ENCODE results near the gene PGLYRP1.

The PGLYRP1 gene

DNA sequence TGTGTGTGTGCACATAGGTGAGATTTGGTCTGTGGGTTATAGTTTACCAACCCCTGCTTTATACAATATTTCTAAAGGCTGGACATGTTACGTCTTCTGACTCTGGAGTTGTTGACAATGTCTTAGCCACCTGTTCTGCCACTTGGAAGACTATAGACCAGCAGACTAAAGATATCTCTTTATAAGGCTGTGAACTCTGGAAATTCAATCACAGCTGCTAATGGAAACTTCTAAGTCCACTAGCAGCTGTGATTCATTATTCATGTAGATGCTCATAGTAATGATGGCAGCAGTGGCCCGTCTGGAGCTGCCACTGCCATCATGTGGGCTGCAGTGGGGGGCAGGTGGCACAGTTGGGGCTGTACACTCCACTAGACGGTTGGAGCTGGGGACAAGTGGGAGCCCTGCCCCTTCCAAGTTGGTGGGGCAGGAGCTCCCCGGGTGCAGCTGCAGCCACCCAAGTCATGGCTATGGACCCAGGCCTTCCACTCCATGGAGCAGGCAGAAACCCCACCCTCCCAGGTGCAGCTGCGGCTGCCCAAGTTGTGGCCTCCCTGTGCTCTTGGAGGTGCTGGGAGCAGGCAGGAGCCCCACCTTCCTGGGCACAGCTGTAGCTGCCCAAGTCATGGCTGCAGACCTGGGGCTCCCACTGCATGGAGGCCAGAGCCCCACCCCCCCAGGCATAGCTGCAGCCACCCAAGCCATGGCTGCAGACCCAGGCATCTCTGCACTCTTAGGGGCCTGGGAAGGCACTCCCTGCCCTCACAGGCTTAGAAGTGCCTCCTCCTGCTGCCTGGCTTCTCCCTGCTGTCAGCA is 9.1 kb upstream of the PGLYRP1 start:
- no peak for DNase-seq

GRCh38 chr19:46030812-46031550 is 8.1 kb upstream of the PGLYRP1 start:
- no peak for DNase-seq

DNA sequence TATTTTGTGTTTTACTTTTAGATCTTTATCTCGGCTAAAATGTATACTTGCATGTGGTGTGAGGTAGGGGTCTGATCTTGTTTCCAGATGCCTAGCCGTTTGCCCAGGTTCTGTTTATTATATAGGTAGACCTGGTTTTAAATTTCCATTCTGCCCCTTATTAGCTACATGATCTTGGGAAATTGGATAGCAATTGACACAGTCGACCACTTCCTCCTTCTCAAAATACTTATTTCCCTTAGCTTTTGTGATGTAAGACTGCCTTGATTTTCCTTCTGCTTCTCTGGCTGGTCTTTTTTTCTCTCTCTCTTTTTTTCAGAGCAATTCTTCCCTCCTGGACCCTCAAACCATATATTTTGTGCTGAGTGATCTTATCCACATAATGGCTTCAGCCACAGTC is 3.0 kb upstream of the PGLYRP1 start:
- no peak for DNase-seq

GRCh38 chr19:46023311-46023779 is 492 bp upstream of the PGLYRP1 start:
- no peak for DNase-seq

DNA sequence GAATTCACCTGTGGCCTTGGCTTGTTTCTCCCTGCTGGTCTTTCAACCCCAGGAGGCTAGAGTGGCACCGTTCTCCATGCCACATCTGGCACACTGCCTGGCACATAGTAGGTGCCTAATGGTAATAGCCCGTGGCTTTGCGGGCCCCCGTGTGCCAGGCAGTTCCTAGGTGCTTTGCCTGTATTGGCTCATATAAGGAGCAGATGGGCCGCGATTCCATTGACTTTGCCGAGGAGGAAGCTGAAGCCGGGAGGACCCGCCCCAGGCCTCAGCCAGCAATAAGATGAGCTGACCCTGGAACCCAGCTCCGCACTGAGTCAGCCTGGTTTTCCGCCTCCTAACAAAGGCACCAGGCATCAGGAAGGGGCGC is 807 bp downstream of the PGLYRP1 start:
- no peak for DNase-seq

DNA sequence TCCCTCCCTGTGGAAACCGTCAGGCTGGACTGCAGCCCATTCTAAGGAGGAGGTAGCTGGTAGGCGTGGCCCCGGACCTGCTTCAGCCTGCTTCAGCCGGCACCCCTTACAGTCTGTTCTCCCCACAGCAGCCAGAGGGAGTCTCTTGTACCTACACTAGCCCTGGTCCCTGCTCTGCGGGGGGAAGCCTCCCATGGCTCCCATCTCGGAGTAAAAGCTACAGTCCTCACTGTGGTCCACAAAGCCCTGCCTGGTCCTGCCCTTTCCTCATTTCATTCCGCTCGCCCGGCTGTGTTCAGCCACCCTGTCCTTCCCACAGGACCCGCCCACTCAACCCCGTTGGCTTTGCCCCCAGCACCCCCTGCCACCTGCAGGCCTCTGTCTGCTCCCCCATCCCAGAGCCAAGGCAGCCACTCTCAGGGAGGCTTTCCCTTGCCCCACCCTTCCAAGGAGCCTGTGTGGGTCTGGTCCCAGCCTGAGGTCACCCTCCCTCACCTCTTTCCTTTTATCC is 1.3 kb downstream of the PGLYRP1 start:
- DNase-seq = no peak

- DNase-seq = no peak
Observed at GRCh38 chr19:46020819-46021125, 2.1 kb downstream of the PGLYRP1 start.

- DNase-seq = no peak
Observed at GRCh38 chr19:46019270-46019669, 3.6 kb downstream of the PGLYRP1 start.

- no peak for DNase-seq
Observed at GRCh38 chr19:46018729-46019251, 4.1 kb downstream of the PGLYRP1 start.

GRCh38 chr19:46017874-46018675 is 4.8 kb downstream of the PGLYRP1 start:
- no peak for DNase-seq

DNA sequence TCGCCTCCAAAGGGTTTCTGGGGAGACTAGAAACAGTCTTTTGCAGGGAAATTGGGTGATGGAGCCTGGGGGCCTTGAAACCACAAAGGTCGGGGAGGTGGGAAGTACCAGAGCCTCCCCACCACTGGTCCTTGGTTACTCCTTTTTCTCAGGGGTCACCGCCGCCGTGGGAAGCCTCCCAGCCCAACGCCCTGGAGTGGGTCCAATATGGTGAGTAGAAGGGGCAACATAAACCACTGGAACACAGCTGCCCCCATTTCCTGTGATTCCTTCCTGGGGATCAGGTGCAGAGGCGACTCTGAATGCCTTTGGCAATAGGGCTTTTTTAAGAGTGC is 5.8 kb downstream of the PGLYRP1 start:
- no peak for DNase-seq

GRCh38 chr19:46016426-46017094 is 6.3 kb downstream of the PGLYRP1 start:
- peak; percentile 26 to 71 for DNase-seq

DNA sequence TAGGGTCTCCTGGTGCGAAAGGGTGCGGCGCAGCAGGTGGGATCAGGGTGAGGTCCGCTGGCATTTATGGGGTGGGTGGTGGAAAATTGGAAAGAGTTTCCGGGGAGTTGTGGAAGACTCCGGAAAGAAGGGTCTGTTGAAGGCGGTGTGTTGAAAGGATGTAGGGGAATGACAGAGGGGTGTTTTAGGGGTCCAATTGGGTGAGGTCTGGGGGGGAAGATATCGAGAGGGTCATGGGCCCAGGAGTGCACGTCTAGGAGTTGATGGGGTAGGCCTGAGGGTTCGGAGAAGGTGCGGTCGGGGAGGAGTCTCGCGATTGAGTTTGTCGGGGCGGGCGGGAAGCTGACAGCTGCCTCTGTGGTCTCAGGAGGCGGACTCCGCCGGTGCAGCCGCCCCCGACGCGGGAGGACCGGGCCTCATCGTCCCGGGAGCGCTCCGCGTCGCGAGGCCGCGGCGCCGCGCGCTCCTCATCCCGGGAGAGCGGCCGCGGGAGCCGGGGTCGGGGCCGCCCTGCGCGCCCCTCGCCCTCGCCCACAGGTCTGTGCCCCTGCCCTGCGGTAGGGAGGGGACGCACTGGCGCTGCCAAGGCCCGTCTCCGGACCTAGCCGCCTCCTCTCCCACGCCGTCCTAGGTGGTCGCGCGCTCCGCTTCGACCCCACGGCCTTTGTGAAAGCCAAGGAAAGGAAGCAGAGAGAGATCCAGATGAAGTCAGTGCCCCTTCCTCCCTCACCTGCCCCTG is 7.0 kb downstream of the PGLYRP1 start:
- no peak for DNase-seq

DNA sequence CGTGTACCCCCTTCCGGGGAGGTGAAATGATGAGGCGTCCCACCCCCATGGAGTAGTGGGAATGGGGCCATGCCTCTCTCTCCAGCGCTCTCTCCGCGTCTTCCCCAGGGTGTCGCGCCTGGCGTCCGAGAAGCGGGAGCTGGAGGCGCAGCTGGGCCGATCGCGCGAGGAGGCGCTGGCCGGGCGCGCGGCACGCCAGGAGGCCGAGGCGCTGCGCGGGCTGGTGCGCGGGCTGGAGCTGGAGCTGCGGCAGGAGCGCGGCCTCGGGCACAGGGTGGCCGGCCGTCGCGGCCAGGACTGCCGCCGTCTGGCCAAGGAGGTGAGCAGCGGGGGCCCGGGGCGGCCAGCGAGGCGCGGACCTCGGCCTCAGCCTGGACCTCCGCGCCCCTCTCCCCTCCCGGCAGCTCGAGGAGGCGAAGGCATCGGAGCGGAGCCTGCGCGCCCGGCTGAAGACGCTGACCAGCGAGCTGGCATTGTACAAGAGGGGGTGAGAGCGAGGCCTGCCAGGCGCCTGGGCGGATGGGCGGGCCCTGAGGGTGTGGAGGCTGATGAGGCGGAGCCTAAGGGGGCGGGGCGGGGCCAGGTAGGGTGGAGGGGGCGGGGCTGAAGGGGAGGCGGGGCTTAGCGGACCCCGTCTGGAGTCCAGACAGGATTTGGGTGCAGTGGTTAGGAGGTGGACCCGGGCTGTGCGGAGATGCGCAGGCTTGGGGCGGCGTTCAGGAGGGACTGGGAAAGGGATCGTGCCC is 7.7 kb downstream of the PGLYRP1 start:
- peak in 1 of 2 experiments; percentile 40 for DNase-seq

DNA sequence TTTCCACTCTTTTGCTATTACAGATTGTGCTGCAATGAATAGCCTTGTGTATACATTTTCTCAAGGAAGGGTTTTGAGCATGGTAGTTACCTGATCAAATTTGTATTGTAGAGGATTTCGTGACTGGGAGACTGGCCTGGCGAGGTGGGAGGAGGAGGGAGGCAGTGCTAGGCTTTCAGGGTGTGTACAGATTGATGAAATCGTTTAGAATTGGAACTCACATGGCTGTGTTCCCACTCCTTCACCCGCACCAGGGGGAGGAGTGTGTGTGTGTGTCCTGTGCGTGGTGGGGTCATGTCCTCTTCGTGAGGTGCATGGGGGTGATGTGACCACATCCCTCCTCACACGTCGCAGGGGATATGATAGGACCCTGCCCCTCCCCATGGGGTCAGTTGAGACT is 8.3 kb downstream of the PGLYRP1 start:
- DNase-seq = no peak

GRCh38 chr19:46009530-46010510 is 13.0 kb downstream of the PGLYRP1 start:
- peak in 1 of 2 experiments; percentile 48 for DNase-seq

- DNase-seq = no peak
Observed at GRCh38 chr19:46006411-46006810, 16.4 kb downstream of the PGLYRP1 start.

GRCh38 chr19:46002678-46003275 is 20.1 kb downstream of the PGLYRP1 start:
- no peak for DNase-seq

DNA sequence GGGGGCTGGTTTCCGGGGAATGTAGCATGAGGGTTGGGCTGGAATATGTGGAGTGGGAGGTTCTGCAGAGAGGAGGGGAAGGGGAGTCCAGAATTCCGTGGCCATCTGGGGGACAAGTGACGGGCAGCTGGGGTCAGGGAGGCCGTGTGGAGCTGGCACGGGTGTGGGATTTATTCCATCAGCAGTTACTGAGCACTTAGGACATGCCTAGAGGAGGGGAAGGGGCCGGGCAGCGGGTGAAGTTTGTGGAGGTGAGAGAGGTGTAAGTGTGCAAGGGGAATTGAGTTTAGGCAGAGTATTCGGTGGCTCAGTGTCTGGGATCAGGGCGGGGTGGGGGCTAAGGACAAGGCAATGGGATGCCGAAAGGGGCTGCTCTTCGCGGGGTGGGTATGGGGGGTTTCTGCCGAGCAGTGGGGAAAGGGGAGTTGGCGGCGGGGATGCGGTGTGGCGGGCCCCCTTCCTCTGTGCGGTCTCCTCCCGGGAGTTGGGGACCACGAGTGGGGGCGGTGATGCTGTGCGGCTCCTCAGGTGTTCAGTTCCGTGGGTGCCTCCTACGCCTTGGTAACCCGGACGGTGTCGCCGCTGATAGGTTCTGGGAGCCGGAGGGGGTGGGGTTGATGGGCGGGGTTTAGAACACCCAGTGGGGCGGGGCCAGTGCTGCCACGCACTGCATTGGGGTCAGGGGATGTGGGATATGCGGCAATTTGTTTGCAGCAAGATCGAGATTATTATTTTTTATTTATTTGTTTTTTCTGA is 22.2 kb downstream of the PGLYRP1 start:
- DNase-seq = no peak
